Thyroid gland (tissue), 4 donors: ENCODE data around the gene FARS2.

ENCODE experiments used
- CTCF ChIP-seq, 6 experiments: fragments of 200-600 bp in 3 of 6; fragments of 450-650 bp in 3 of 6; sonication (generic) in 3 of 6; IDR thresholded peaks; one replicate each; pipeline ENCODE4 v1.5.1; 2016 to 2019; ENCODE audit warnings: antibody characterized with exemption in 6 of 6, mild to moderate bottlenecking in 2 of 6, inconsistent platforms in 1 of 6, moderate library complexity in 1 of 6
- POLR2A ChIP-seq, 2 donors: fragments of 450-650 bp; IDR thresholded peaks; one replicate each; pipeline ENCODE4 v1.6.1; 2017; ENCODE audit warnings: antibody characterized with exemption in 2 of 2, mild to moderate bottlenecking in 2 of 2, moderate library complexity in 1 of 2

DNA sequence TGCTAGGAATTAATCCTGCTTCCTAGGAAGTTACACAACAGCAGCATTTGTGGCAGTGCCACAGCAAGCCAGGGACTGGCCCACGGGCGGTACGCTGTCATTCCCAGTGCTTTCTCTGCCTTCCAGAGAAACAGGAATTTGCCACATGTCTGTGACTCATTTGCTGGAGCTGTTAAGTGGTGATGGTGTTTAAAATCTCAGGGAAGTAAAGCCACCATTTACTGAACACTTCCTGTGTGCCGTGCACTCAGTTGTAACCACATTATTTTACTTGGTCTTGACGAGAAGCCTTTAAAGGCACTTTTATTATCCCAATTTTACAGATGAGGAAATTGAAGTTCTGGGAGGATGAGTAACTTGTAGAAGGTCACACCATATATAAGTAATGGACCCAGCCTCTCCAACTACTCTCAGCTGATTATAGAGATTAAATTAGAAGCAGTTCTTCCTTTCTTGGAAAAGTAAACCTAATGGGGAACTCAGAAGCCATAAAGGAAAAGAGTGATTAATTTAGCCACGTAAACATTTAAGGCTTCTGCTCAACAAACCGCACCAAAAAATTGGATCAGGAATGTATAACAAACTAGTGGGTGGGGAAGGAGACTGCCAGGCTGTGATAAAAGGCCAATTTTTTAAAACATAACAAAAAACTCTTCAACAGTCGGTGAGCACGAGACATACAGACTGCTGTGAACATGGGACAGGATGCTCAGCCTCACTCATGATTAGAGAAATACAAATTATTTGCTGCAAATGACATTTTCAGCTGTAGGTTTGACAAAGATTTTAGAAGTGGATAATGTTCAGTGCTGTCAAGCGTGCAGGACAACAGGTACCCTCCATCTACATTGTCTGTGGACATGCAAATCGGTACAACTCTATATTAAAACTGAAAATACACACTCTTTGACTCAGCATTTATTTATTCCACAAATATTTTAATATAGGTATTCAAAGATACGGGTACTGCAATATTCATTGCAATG lies 434.2 kb downstream of the FARS2 start:
- TF ChIP-seq CTCF (IDR thresholded peaks at IDR 0.05) (no peak), POLR2A (IDR thresholded peaks at IDR 0.05) (no peak)
